ENCODE results near the gene UFL1. TPM values are rescaled to one million over a fixed set of nuclear protein-coding genes. Genes with fewer than 3 reads are reported as not detected.

Gene UFL1
- total and polyA plus RNA-seq, 2 experiments from 2014 or later, result 9.0 to 9.9 TPM

DNA sequence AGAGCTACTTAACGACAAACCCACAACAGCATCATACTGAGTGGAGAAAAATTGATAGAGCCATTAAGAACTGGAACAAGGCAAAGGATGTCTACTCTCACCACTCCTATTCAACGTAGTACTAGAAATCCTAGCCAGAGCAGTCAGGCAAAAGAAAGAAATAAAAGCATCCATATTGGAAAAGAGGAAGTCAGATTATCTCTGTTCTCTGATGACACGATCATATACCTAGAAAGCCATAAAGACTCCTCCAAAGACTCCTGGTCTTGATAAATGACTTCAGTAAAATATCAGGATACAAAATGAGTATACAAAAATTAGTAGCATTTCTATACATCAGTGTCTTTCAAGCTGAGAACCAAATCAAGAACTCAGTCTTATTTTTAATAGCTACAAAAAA lies 24.3 kb downstream of the UFL1 start (continued):
- TF ChIP-seq ZNF462 (CRISPR knock-in tag; IDR thresholded peaks at IDR 0.05), result no peak

GRCh38 chr6:96547654-96548053 lies 26.0 kb downstream of the UFL1 start:
- no peak overlapping the region for H3K27ac Mint-ChIP-seq
- ATAC-seq (no peak), DNase-seq (ENCODE audit: low spot score) (no peak)
- no peak overlapping the region for H3K4me2 ChIP-seq
- H3K36me3 ChIP-seq (ENCODE audit: insufficient read depth), result 0 out of 2 replicates have a peak, but pooled peaks cover 4% of the 10 kb centered on the region
- peaks cover 17% of the 10 kb centered on the region for H3K36me3 Mint-ChIP-seq (ENCODE audit: low read depth)
- no peaks in the 10 kb centered on the region for H3K27me3 Mint-ChIP-seq (ENCODE audit: insufficient read depth, low read depth, poor library complexity)
- H3K9me3 Mint-ChIP-seq, result no peaks in the 10 kb centered on the region; the same call in 2 of the 3 replicates
- no peak overlapping the region for H3K4me3 ChIP-seq
- H4K20me1 ChIP-seq (replicated peaks; ENCODE audit: insufficient read depth), result no peaks in the 10 kb centered on the region
- H3K4me1 Mint-ChIP-seq, result no peaks in the 10 kb centered on the region
- H3F3A ChIP-seq (replicated peaks; ENCODE audit: low read depth), result no peaks in the 10 kb centered on the region
- no peak overlapping the region for H3K27ac ChIP-seq (ENCODE audit: low read depth)
- H3K9me2 ChIP-seq (ENCODE audit: insufficient read depth), result no peaks in the 10 kb centered on the region
- H3K4me3 Mint-ChIP-seq, result no peak overlapping the region
- no peaks in the 10 kb centered on the region for H3K79me2 ChIP-seq (replicated peaks; ENCODE audit: insufficient read depth)
- H3K27me3 ChIP-seq (ENCODE audit: insufficient read depth), result no peaks in the 10 kb centered on the region
- no peak overlapping the region for H2AFZ ChIP-seq
- no peaks in the 10 kb centered on the region for H3K4me1 ChIP-seq (ENCODE audit: insufficient read depth)
- TF ChIP-seq CREB1 (CRISPR knock-in tag; IDR thresholded peaks at IDR 0.05; ENCODE audit: low read depth), result no peak
- no peak for TF ChIP-seq POLR2AphosphoS5 (IDR thresholded peaks at IDR 0.05; ENCODE audit: low read depth)
- TF ChIP-seq, protein P1, sequence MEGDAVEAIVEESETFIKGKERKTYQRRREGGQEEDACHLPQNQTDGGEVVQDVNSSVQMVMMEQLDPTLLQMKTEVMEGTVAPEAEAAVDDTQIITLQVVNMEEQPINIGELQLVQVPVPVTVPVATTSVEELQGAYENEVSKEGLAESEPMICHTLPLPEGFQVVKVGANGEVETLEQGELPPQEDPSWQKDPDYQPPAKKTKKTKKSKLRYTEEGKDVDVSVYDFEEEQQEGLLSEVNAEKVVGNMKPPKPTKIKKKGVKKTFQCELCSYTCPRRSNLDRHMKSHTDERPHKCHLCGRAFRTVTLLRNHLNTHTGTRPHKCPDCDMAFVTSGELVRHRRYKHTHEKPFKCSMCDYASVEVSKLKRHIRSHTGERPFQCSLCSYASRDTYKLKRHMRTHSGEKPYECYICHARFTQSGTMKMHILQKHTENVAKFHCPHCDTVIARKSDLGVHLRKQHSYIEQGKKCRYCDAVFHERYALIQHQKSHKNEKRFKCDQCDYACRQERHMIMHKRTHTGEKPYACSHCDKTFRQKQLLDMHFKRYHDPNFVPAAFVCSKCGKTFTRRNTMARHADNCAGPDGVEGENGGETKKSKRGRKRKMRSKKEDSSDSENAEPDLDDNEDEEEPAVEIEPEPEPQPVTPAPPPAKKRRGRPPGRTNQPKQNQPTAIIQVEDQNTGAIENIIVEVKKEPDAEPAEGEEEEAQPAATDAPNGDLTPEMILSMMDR (conservative IDR thresholded peaks at IDR 0.05; ENCODE audit: low read depth in 2 of 2), result no peak
- no peak for TF ChIP-seq EZH2 (IDR thresholded peaks at IDR 0.05; ENCODE audit: low read depth, unreplicated experiment)
- no peak for TF ChIP-seq ZNF331 (CRISPR knock-in tag; IDR thresholded peaks at IDR 0.05; ENCODE audit: low read depth)
- no peak for TF ChIP-seq REST (IDR thresholded peaks at IDR 0.05; ENCODE audit: unreplicated experiment)
- TF ChIP-seq ZNF114 (CRISPR knock-in tag; IDR thresholded peaks at IDR 0.05), result no peak
- TF ChIP-seq EZH2phosphoT487 (IDR thresholded peaks at IDR 0.05; ENCODE audit: unreplicated experiment), result no peak
- TF ChIP-seq JUNB (IDR thresholded peaks at IDR 0.05; ENCODE audit: unreplicated experiment), result no peak
- TF ChIP-seq NANOG (IDR thresholded peaks at IDR 0.05; ENCODE audit: borderline replicate concordance), result no peak

Measured in GM23338 (cell line).